IPS-20b (cell line): Measurements from ENCODE around the gene ADAMTS9.

Experiments
- H3K27ac ChIP-seq: one replicate; pipeline ENCODE4 v1.5.1; 2013; ENCODE audit warnings: low read length
- H3K27me3 ChIP-seq: 2 replicates; pipeline ENCODE4 v1.6.1; 2013; ENCODE audit warnings: mild to moderate bottlenecking, low read length, inconsistent platforms; ENCODE audit not compliant: insufficient read depth
- H3K36me3 ChIP-seq: 2 replicates; pipeline ENCODE4 v1.6.1; 2013; ENCODE audit warnings: low read depth, mild to moderate bottlenecking, inconsistent platforms, low read length, moderate library complexity; ENCODE audit not compliant: insufficient read depth
- H3K4me1 ChIP-seq: 2 replicates; pipeline ENCODE4 v1.6.1; 2013; ENCODE audit warnings: mild to moderate bottlenecking, control low read depth, inconsistent platforms, low read length, moderate library complexity; ENCODE audit not compliant: insufficient read depth
- H3K4me3 ChIP-seq: 2 replicates; pipeline ENCODE4 v1.5.1; 2013; ENCODE audit warnings: mild to moderate bottlenecking, low read length, inconsistent platforms
- H3K9ac ChIP-seq: 2 replicates; pipeline ENCODE4 v1.6.1; 2013; ENCODE audit warnings: low read depth, mild to moderate bottlenecking, inconsistent platforms, low read length, moderate library complexity
- H3K9me3 ChIP-seq: 2 replicates; pipeline ENCODE4 v1.6.1; 2013; ENCODE audit warnings: mild to moderate bottlenecking, low read depth, low read length, inconsistent platforms; ENCODE audit not compliant: insufficient read depth

ADAMTS9 gene

GRCh38 chr3:64708456-64708855, 20.7 kb upstream of the ADAMTS9 start:
- H3K4me3 ChIP-seq: no peak overlapping the region
- no peaks in the 10 kb centered on the region for H3K9me3 ChIP-seq
- no peaks in the 10 kb centered on the region; the same call in 1 of the 2 replicates for H3K4me1 ChIP-seq

GRCh38 chr3:64705946-64706345, 18.1 kb upstream of the ADAMTS9 start:
- H3K4me1 ChIP-seq: no peaks in the 10 kb centered on the region; the same call in 1 of the 2 replicates
- no peak overlapping the region for H3K9ac ChIP-seq
- H3K9me3 ChIP-seq: no peaks in the 10 kb centered on the region
- H3K4me3 ChIP-seq: no peak overlapping the region
- H3K27me3 ChIP-seq: no peaks in the 10 kb centered on the region
- H3K27ac ChIP-seq: no peak overlapping the region
- H3K36me3 ChIP-seq: no peaks in the 10 kb centered on the region

More at GRCh38 chr3:64708456-64708855, 20.7 kb upstream of the ADAMTS9 start:
- H3K27me3 ChIP-seq: no peaks in the 10 kb centered on the region
- no peak overlapping the region for H3K9ac ChIP-seq
- H3K36me3 ChIP-seq: no peaks in the 10 kb centered on the region
- H3K27ac ChIP-seq: no peak overlapping the region

- 0 out of 2 replicates have a peak, but pooled peaks cover 4% of the 10 kb centered on the region for H3K27me3 ChIP-seq
- no peak overlapping the region for H3K27ac ChIP-seq
- no peak overlapping the region for H3K4me3 ChIP-seq
- H3K9me3 ChIP-seq: no peaks in the 10 kb centered on the region
- H3K4me1 ChIP-seq: peaks cover 15% of the 10 kb centered on the region
- no peaks in the 10 kb centered on the region for H3K36me3 ChIP-seq
- no peak overlapping the region for H3K9ac ChIP-seq
These were observed 9.1 kb upstream of the ADAMTS9 start for GRCh38 chr3:64696896-64697295.

- H3K4me1 ChIP-seq: peaks cover 28% of the 10 kb centered on the region
- peaks cover 28% of the 10 kb centered on the region for H3K27me3 ChIP-seq
- no peaks in the 10 kb centered on the region for H3K36me3 ChIP-seq
- H3K27ac ChIP-seq: no peak overlapping the region
- H3K9ac ChIP-seq: no peak overlapping the region
- no peaks in the 10 kb centered on the region for H3K9me3 ChIP-seq
- no peak overlapping the region for H3K4me3 ChIP-seq
These were observed 6.3 kb upstream of the ADAMTS9 start for GRCh38 chr3:64694114-64694513.

- no peak overlapping the region for H3K27ac ChIP-seq
- H3K4me1 ChIP-seq: peaks cover 28% of the 10 kb centered on the region
- no peak overlapping the region for H3K9ac ChIP-seq
- H3K27me3 ChIP-seq: peaks cover 39% of the 10 kb centered on the region
- H3K9me3 ChIP-seq: no peaks in the 10 kb centered on the region
- H3K4me3 ChIP-seq: no peak overlapping the region
- no peaks in the 10 kb centered on the region for H3K36me3 ChIP-seq
These were observed 5.2 kb upstream of the ADAMTS9 start for GRCh38 chr3:64693031-64693430.

- no peaks in the 10 kb centered on the region for H3K36me3 ChIP-seq
- no peak overlapping the region for H3K4me3 ChIP-seq
- no peak overlapping the region for H3K9ac ChIP-seq
- H3K27me3 ChIP-seq: peaks cover 53% of the 10 kb centered on the region
- no peak overlapping the region for H3K27ac ChIP-seq
- no peaks in the 10 kb centered on the region for H3K9me3 ChIP-seq
- peaks cover 28% of the 10 kb centered on the region for H3K4me1 ChIP-seq
These were observed 3.3 kb upstream of the ADAMTS9 start for GRCh38 chr3:64691051-64691450.

- no peaks in the 10 kb centered on the region for H3K9me3 ChIP-seq
- H3K27ac ChIP-seq: no peak overlapping the region
- peaks cover 90% of the 10 kb centered on the region for H3K27me3 ChIP-seq
- no peak overlapping the region for H3K9ac ChIP-seq
- H3K36me3 ChIP-seq: no peaks in the 10 kb centered on the region
- H3K4me3 ChIP-seq: peak overlapping the region; percentile 82
- H3K4me1 ChIP-seq: peaks cover 41% of the 10 kb centered on the region
These were observed 567 bp downstream of the ADAMTS9 start for GRCh38 chr3:64687086-64687780.

GRCh38 chr3:64686446-64686908, 1.3 kb downstream of the ADAMTS9 start:
- no peak overlapping the region for H3K27ac ChIP-seq
- peak overlapping the region; percentile 82 for H3K4me3 ChIP-seq
- peak overlapping the region; percentile 47; the same call in 1 of the 2 replicates for H3K9ac ChIP-seq
- H3K27me3 ChIP-seq: peaks cover 95% of the 10 kb centered on the region
- peaks cover 35% of the 10 kb centered on the region; the same call in 1 of the 2 replicates for H3K4me1 ChIP-seq
- H3K36me3 ChIP-seq: no peaks in the 10 kb centered on the region
- no peaks in the 10 kb centered on the region for H3K9me3 ChIP-seq

GRCh38 chr3:64685800-64686445, 1.9 kb downstream of the ADAMTS9 start:
- Histone ChIP-seq H3K27ac (no peak overlapping the region), H3K4me3 (peak overlapping the region; percentile 82), H3K9ac (peak overlapping the region; percentile 47; the same call in 1 of the 2 replicates)

GRCh38 chr3:64685331-64685799, 2.4 kb downstream of the ADAMTS9 start:
- no peaks in the 10 kb centered on the region for H3K36me3 ChIP-seq
- H3K27me3 ChIP-seq: peaks cover 95% of the 10 kb centered on the region
- H3K4me1 ChIP-seq: peaks cover 42% of the 10 kb centered on the region; the same call in 1 of the 2 replicates
- peak overlapping the region; percentile 82 for H3K4me3 ChIP-seq
- H3K9ac ChIP-seq: no peak overlapping the region; the same call in 1 of the 2 replicates
- no peak overlapping the region for H3K27ac ChIP-seq
- H3K9me3 ChIP-seq: no peaks in the 10 kb centered on the region

More at GRCh38 chr3:64685800-64686445, 1.9 kb downstream of the ADAMTS9 start:
- Histone ChIP-seq H3K27me3 (peaks cover 95% of the 10 kb centered on the region), H3K9me3 (no peaks in the 10 kb centered on the region), H3K4me1 (peaks cover 37% of the 10 kb centered on the region; the same call in 1 of the 2 replicates), H3K36me3 (no peaks in the 10 kb centered on the region)

GRCh38 chr3:64684715-64685261, 3.0 kb downstream of the ADAMTS9 start:
- peaks cover 42% of the 10 kb centered on the region; the same call in 1 of the 2 replicates for H3K4me1 ChIP-seq
- H3K4me3 ChIP-seq: peak overlapping the region; percentile 82
- peaks cover 95% of the 10 kb centered on the region for H3K27me3 ChIP-seq
- no peak overlapping the region for H3K27ac ChIP-seq
- no peaks in the 10 kb centered on the region for H3K9me3 ChIP-seq
- no peaks in the 10 kb centered on the region for H3K36me3 ChIP-seq
- H3K9ac ChIP-seq: no peak overlapping the region
